Sigmoid colon (tissue), 7 donors: Measurements from ENCODE around the gene THOC6. TPM values are rescaled to one million over a fixed set of nuclear protein-coding genes. Genes with fewer than 3 reads are reported as not detected.
"Not testable (repeated sequence)": the region's sequence is repeated elsewhere in the genome, so short reads cannot be mapped to it uniquely, and the experiment has no call there.

Experiments
- DNase-seq: peaks from one replicate; pipeline ENCODE4 v3.0.0-alpha.2; 2019
- H3K27ac ChIP-seq, 4 donors: fragments of 200-600 bp; sonication (generic); one replicate each; pipeline ENCODE4 v1.5.1; 2016 to 2019; ENCODE audit warnings: mild to moderate bottlenecking in 1 of 4
- H3K27me3 ChIP-seq, 3 donors: fragments of 200-600 bp; sonication (generic); one replicate each; pipeline ENCODE4 v1.5.1; 2019; ENCODE audit warnings: mild to moderate bottlenecking in 1 of 3
- H3K36me3 ChIP-seq, 4 donors: fragments of 200-600 bp; sonication (generic); one replicate each; pipeline ENCODE4 v1.5.1; 2016 to 2019
- H3K4me1 ChIP-seq, 4 donors: fragments of 200-600 bp; sonication (generic); one replicate each; pipeline ENCODE4 v1.5.1; 2017 to 2019
- H3K4me3 ChIP-seq, 4 donors: fragments of 200-600 bp; sonication (generic); one replicate each; pipeline ENCODE4 v1.5.1; 2017 to 2019; ENCODE audit warnings: mild to moderate bottlenecking in 2 of 4, moderate library complexity in 1 of 4
- H3K9me3 ChIP-seq, 4 donors: fragments of 200-600 bp in 3 of 4; sonication (generic) in 3 of 4; one replicate each; pipeline versions ENCODE4 v1.5.1 to v1.6.1; 2013 to 2019
- CTCF ChIP-seq, 4 experiments: fragments of 450-650 bp in 3 of 4; fragments of 200-600 bp in 1 of 4; IDR thresholded peaks; one replicate each; pipeline ENCODE4 v1.5.1; 2016 to 2019; ENCODE audit warnings: antibody characterized with exemption in 4 of 4, mild to moderate bottlenecking in 3 of 4, moderate library complexity in 2 of 4
- EP300 ChIP-seq, 4 donors: sonication (generic); formaldehyde crosslinking; IDR thresholded peaks; one replicate each; pipeline ENCODE4 v1.6.1; 2017; ENCODE audit warnings: antibody characterized with exemption in 4 of 4
- POLR2A ChIP-seq, 2 donors: fragments of 450-650 bp; IDR thresholded peaks; one replicate each; pipeline ENCODE4 v1.6.1; 2016; ENCODE audit warnings: antibody characterized with exemption in 2 of 2, mild to moderate bottlenecking in 2 of 2, moderate library complexity in 2 of 2
- POLR2AphosphoS5 ChIP-seq, 4 donors: sonication (generic); formaldehyde crosslinking; IDR thresholded peaks; one replicate each; pipeline ENCODE4 v1.6.1; 2017; ENCODE audit warnings: antibody characterized with exemption in 4 of 4
- WGBS, 2 donors: extraction: QIAGEN DNeasy Blood & Tissue Kit; methylation state at CpG; one replicate each; pipeline ENCODE4 v1.1.7; 2013; 5-methylcytosine and 5-hydroxymethylcytosine counted together
- intact Hi-C: fragments of 100-400 bp; cut with DNase I; formaldehyde crosslinking; loops from one replicate; pipeline ENCODE4 v1.15.1; 2023
- polyA plus RNA-seq, 3 donors: library from polyadenylated mRNA; stranded (reverse); fragments of 200-250 nt; gene quantifications; one replicate each; pipeline ENCODE4 v1.2.3, GENCODE V29; 2013
- total RNA-seq, 4 donors: library from RNA; depleted of rRNA; stranded (reverse); fragments of >200 nt; gene quantifications; one replicate each; pipeline ENCODE4 v1.1.0, GENCODE V29; 2016
- donor health status: healthy with polysubstance abuse.
- donor health status: Bipolar disorder and iron deficiency.
- donor health status: healthy.

THOC6 gene
- total and polyA plus RNA-seq, 7 donors = 8.6 to 35.8 (median 15.8) TPM

DNA sequence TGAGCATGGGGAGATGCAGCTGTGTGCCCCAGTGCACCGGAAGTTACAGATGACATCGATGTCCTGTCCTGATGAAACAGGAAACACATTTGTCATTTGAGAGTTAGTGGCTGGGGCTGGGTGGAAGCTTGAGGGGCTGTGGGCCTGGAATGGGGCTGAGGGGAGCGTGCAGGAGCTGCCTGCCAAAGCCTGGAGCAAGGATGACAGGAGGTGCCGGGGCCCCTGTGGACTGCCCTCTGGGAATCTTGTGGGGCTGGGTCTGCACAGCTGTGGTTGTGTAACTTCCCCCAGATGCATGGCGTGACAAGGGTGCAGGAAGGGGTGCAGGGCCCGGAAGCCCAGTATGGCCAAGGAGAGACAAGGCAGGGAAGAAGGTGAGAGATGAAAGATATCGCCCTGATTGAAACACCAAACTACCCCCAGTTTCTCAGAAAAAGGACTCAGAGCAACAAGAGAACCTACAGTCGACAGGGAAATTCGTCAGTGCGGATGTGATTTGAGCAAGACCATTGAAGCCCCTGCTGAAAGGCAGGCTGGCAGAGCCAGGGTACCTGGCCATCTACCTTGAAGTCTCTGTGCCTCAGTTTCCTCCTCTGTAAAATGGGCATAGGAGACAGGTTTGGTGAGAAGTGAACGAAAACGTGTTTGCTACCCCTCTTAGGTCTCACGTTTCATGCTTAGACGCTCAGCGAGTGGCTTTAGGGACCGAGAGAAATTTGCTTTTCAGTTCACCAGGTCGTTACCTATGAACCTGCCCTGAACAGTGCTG lies 31.3 kb downstream of the THOC6 start:
- intact Hi-C loops = no loop called here
- Histone ChIP-seq H3K27ac (no peak overlapping the region), H3K9me3 (no peaks in the 10 kb centered on the region), H3K36me3 (no peaks in the 10 kb centered on the region), H3K27me3 (peaks cover 0 to 26% (median 2%) of the 10 kb centered on the region in 3 donors), H3K4me3 (no peak overlapping the region), H3K4me1 (peaks cover 0 to 22% (median 19%) of the 10 kb centered on the region in 4 donors)
- no peak for DNase-seq
- TF ChIP-seq EP300 (IDR thresholded peaks at IDR 0.05) (no peak), POLR2A (IDR thresholded peaks at IDR 0.05) (no peak), POLR2AphosphoS5 (IDR thresholded peaks at IDR 0.05) (no peak), CTCF (IDR thresholded peaks at IDR 0.05) (no peak)
- WGBS, 2 donors = 71 to 82% methylated on average over 17 of the region's 17 CpGs

- DNase-seq, H3K36me3 ChIP-seq, H3K9me3 ChIP-seq, H3K4me3 ChIP-seq, intact Hi-C loops, H3K27ac ChIP-seq: not testable (repeated sequence)
- 82 to 83% methylated on average over 9 of the region's 9 CpGs for WGBS, 2 donors
- Histone ChIP-seq H3K27me3 (peaks cover 0 to 21% (median 0%) of the 10 kb centered on the region in 3 donors), H3K4me1 (peaks cover 0 to 22% (median 19%) of the 10 kb centered on the region in 4 donors)
Measured at GRCh38 chr16:3055734-3056115, 31.9 kb downstream of the THOC6 start.

GRCh38 chr16:3056336-3057180 lies 32.7 kb downstream of the THOC6 start:
- Histone ChIP-seq H3K36me3 (no peaks in the 10 kb centered on the region), H3K9me3 (no peaks in the 10 kb centered on the region), H3K4me3 (no peak overlapping the region), H3K4me1 (peaks cover 0 to 22% (median 19%) of the 10 kb centered on the region in 4 donors), H3K27ac (no peak overlapping the region), H3K27me3 (peaks cover 0 to 15% (median 0%) of the 10 kb centered on the region in 3 donors)
- 82 to 92% methylated on average over 19 of the region's 19 CpGs for WGBS, 2 donors
- intact Hi-C loops = no loop called here
- no peak for TF ChIP-seq CTCF (IDR thresholded peaks at IDR 0.05)
- no peak for TF ChIP-seq POLR2AphosphoS5 (IDR thresholded peaks at IDR 0.05)
- no peak for TF ChIP-seq EP300 (IDR thresholded peaks at IDR 0.05)
- TF ChIP-seq POLR2A (IDR thresholded peaks at IDR 0.05) = no peak
- no peak for DNase-seq

GRCh38 chr16:3057181-3058138 lies 33.6 kb downstream of the THOC6 start:
- peaks cover 0 to 12% (median 0%) of the 10 kb centered on the region in 3 donors for H3K27me3 ChIP-seq
- H3K9me3 ChIP-seq = no peaks in the 10 kb centered on the region
- H3K4me1 ChIP-seq = peaks cover 0 to 22% (median 19%) of the 10 kb centered on the region in 4 donors
- peak overlapping the region in 1 of 4 donors; percentile 91 for H3K4me3 ChIP-seq
- no peak overlapping the region for H3K27ac ChIP-seq
- intact Hi-C loops = loop anchor here (2.0 kb wide), 2 partner anchors 71 to 109 kb away; no protein-coding TSS in a partner anchor
- DNase-seq = no peak
- H3K36me3 ChIP-seq = no peaks in the 10 kb centered on the region
- TF ChIP-seq CTCF (IDR thresholded peaks at IDR 0.05) (no peak), POLR2AphosphoS5 (IDR thresholded peaks at IDR 0.05) (no peak), POLR2A (IDR thresholded peaks at IDR 0.05) (no peak), EP300 (IDR thresholded peaks at IDR 0.05) (no peak)
- WGBS, 2 donors = 87 to 91% methylated on average over 22 of the region's 22 CpGs
